H9 (cell line): ENCODE results near the gene FCAMR. TPM values are rescaled to one million over a fixed set of nuclear protein-coding genes. Genes with fewer than 3 reads are reported as not detected.

Experiments used
- DNase-seq: peaks from one replicate; pipeline ENCODE4 v3.0.0-alpha.2; 2017
- H2AFZ ChIP-seq: one replicate; pipeline ENCODE4 v1.6.1; 2013; ENCODE audit warnings: mild to moderate bottlenecking, low read length, control low read depth, moderate library complexity
- H2AK5ac ChIP-seq: 2 replicates; pipeline ENCODE4 v1.6.1; 2013; ENCODE audit warnings: low read length, control low read depth, mixed read lengths; ENCODE audit not compliant: insufficient read length
- H2BK120ac ChIP-seq: one replicate; pipeline ENCODE4 v1.6.1; 2013; ENCODE audit warnings: low read depth, mild to moderate bottlenecking, low read length, control low read depth, inconsistent platforms; ENCODE audit not compliant: poor library complexity, severe bottlenecking
- H2BK12ac ChIP-seq: 2 replicates; pipeline ENCODE4 v1.6.1; 2013; ENCODE audit warnings: low read length, control low read depth, mixed read lengths, low read depth; ENCODE audit not compliant: insufficient read length
- H2BK15ac ChIP-seq: 2 replicates; pipeline ENCODE4 v1.6.1; 2013; ENCODE audit warnings: low read depth, low read length, control low read depth
- H2BK20ac ChIP-seq: one replicate; pipeline ENCODE4 v1.6.1; 2013; ENCODE audit warnings: low read depth, mild to moderate bottlenecking, low read length, control low read depth, inconsistent platforms; ENCODE audit not compliant: poor library complexity, severe bottlenecking
- H2BK5ac ChIP-seq: 2 replicates; pipeline ENCODE4 v1.6.1; 2013; ENCODE audit warnings: low read length, control low read depth, mixed read lengths; ENCODE audit not compliant: insufficient read length
- H3K14ac ChIP-seq: 2 replicates; pipeline ENCODE4 v1.6.1; 2013; ENCODE audit warnings: low read length, control low read depth; ENCODE audit not compliant: insufficient read depth
- H3K18ac ChIP-seq: 2 replicates; pipeline ENCODE4 v1.6.1; 2013; ENCODE audit warnings: low read depth, mild to moderate bottlenecking, mixed read lengths, low read length, control low read depth; ENCODE audit not compliant: insufficient read length
- H3K23ac ChIP-seq: 2 replicates; pipeline ENCODE4 v1.6.1; 2013; ENCODE audit warnings: low read length, control low read depth, mixed read lengths, low read depth; ENCODE audit not compliant: insufficient read length
- H3K23me2 ChIP-seq: 2 replicates; pipeline ENCODE4 v1.6.1; 2013; ENCODE audit warnings: low read depth, mild to moderate bottlenecking, mixed read lengths, low read length, control low read depth; ENCODE audit not compliant: insufficient read length, poor library complexity, severe bottlenecking
- H3K27ac ChIP-seq: 2 replicates; pipeline ENCODE4 v1.5.1; 2013; ENCODE audit warnings: low read length, control low read depth, mixed read lengths, low read depth; ENCODE audit not compliant: insufficient read length
- H3K27me3 ChIP-seq: 2 replicates; pipeline ENCODE4 v1.6.1; 2013; ENCODE audit warnings: low read length, control low read depth, inconsistent platforms; ENCODE audit not compliant: insufficient read depth
- H3K4ac ChIP-seq: 2 replicates; pipeline ENCODE4 v1.6.1; 2013; ENCODE audit warnings: low read depth, mild to moderate bottlenecking, control low read depth, inconsistent platforms, low read length, moderate library complexity
- H3K4me1 ChIP-seq: 2 replicates; pipeline ENCODE4 v1.6.1; 2013; ENCODE audit warnings: low read length, control low read depth, inconsistent platforms; ENCODE audit not compliant: insufficient read depth
- H3K4me2 ChIP-seq: 2 replicates; pipeline ENCODE4 v1.6.1; 2013; ENCODE audit warnings: low read length, control low read depth, mixed read lengths; ENCODE audit not compliant: insufficient read length, insufficient read depth
- H3K56ac ChIP-seq: 2 replicates; pipeline ENCODE4 v1.6.1; 2013; ENCODE audit warnings: low read depth, mild to moderate bottlenecking, mixed read lengths, low read length, control low read depth; ENCODE audit not compliant: insufficient read length
- H3K79me1 ChIP-seq: 2 replicates; pipeline ENCODE4 v1.6.1; 2013; ENCODE audit warnings: low read depth, mild to moderate bottlenecking, moderate library complexity, low read length, control low read depth, inconsistent platforms; ENCODE audit not compliant: insufficient read depth, poor library complexity, severe bottlenecking
- H3K79me2 ChIP-seq: 2 replicates; pipeline ENCODE4 v1.6.1; 2013; ENCODE audit warnings: low read length, control low read depth, inconsistent platforms; ENCODE audit not compliant: insufficient read depth
- H3K9ac ChIP-seq: 2 replicates; pipeline ENCODE4 v1.6.1; 2013; ENCODE audit warnings: low read length, control low read depth, mixed read lengths; ENCODE audit not compliant: insufficient read length; ENCODE audit errors: extremely low read depth
- H3K9me3 ChIP-seq: one replicate; pipeline ENCODE4 v1.6.1; 2013; ENCODE audit warnings: low read depth, low read length, inconsistent platforms; ENCODE audit not compliant: control insufficient read depth
- H3T11ph ChIP-seq: one replicate; pipeline ENCODE4 v1.6.1; 2013; ENCODE audit warnings: mild to moderate bottlenecking, low read length, control low read depth, inconsistent platforms
- H4K20me1 ChIP-seq: one replicate; pipeline ENCODE4 v1.6.1; 2013; ENCODE audit not compliant: control insufficient read depth, insufficient read length, insufficient read depth
- H4K5ac ChIP-seq: 2 replicates; pipeline ENCODE4 v1.6.1; 2013; ENCODE audit warnings: low read depth, mild to moderate bottlenecking, mixed read lengths, low read length, control low read depth; ENCODE audit not compliant: insufficient read length
- H4K8ac ChIP-seq: replicated peaks from 2 replicates; pipeline ENCODE4 v1.6.1; 2013; ENCODE audit warnings: low read length, control low read depth, mixed read lengths, low read depth; ENCODE audit not compliant: insufficient read length
- H4K91ac ChIP-seq: 2 replicates; pipeline ENCODE4 v1.6.1; 2013; ENCODE audit warnings: low read depth, mild to moderate bottlenecking, moderate library complexity, mixed read lengths, low read length, control low read depth; ENCODE audit not compliant: insufficient read length
- H3K27ac Mint-ChIP-seq, 3 experiments: 2 replicates in 2 of 3; 3 replicates in 1 of 3; pipeline ENCODE4 v1.8.0; 2020 to 2021; ENCODE audit warnings: mixed read lengths in 3 of 3, mild to moderate bottlenecking in 1 of 3, moderate library complexity in 1 of 3
- H3K27me3 Mint-ChIP-seq: 2 replicates; pipeline ENCODE4 v1.8.0; 2021; ENCODE audit warnings: low read depth, mild to moderate bottlenecking, moderate library complexity, mixed read lengths
- H3K36me3 Mint-ChIP-seq, 3 experiments: 2 replicates in 2 of 3; 3 replicates in 1 of 3; pipeline ENCODE4 v1.8.0; 2020 to 2021; ENCODE audit warnings: low read depth in 3 of 3, mixed read lengths in 3 of 3; ENCODE audit not compliant: insufficient read depth in 1 of 3
- H3K4me1 Mint-ChIP-seq, 2 experiments: 2 replicates each; pipeline ENCODE4 v1.8.0; 2020; ENCODE audit warnings: mixed read lengths in 2 of 2
- H3K4me3 Mint-ChIP-seq, 2 experiments: 2 replicates in 1 of 2; 3 replicates in 1 of 2; pipeline ENCODE4 v1.8.0; 2020 to 2021; ENCODE audit warnings: mild to moderate bottlenecking in 2 of 2, mixed read lengths in 2 of 2, moderate library complexity in 1 of 2
- H3K9me3 Mint-ChIP-seq, 2 experiments: 2 replicates in 1 of 2; 3 replicates in 1 of 2; pipeline ENCODE4 v1.8.0; 2020; ENCODE audit warnings: mild to moderate bottlenecking in 2 of 2, mixed read lengths in 2 of 2, moderate library complexity in 1 of 2
- CTCF ChIP-seq: fragments of 200-600 bp; sonication (generic); conservative IDR thresholded peaks from 3 replicates; pipeline ENCODE4 v1.8.0; 2021; ENCODE audit warnings: antibody characterized with exemption, mild to moderate bottlenecking
- WGBS: extraction: QIAGEN DNeasy Blood & Tissue Kit; methylation state at CpG from one replicate; pipeline ENCODE4 v1.1.7; 2013; ENCODE audit warnings: missing lambda C conversion rate, low lambda C conversion rate, mixed read lengths; ENCODE audit not compliant: insufficient read length; ENCODE audit errors: extremely low coverage; 5-methylcytosine and 5-hydroxymethylcytosine counted together
- total RNA-seq: library from RNA; stranded (reverse); gene quantifications from 2 replicates; pipeline ENCODE4 v1.2.1, GENCODE V29; 2021

Gene FCAMR
- total RNA-seq, 1 experiment from 2014 or later: not detected

GRCh38 chr1:206923009-206923960 lies 47.0 kb downstream of the FCAMR start:
- Histone ChIP-seq H3K79me2 (no peaks in the 10 kb centered on the region), H4K8ac (peak overlapping the region; percentile 12), H4K5ac (no peak overlapping the region), H2BK15ac (no peak overlapping the region), H3K4me2 (no peak overlapping the region), H3K9me3 (no peaks in the 10 kb centered on the region), H2AFZ (no peak overlapping the region), H3K56ac (no peak overlapping the region), H4K20me1 (no peaks in the 10 kb centered on the region), H2AK5ac (no peak overlapping the region), H2BK5ac (no peak overlapping the region), H3K27ac (no peak overlapping the region), H3K23ac (no peak overlapping the region), H2BK120ac (no peak overlapping the region), H3K18ac (no peak overlapping the region), H3K23me2 (no peaks in the 10 kb centered on the region), H2BK12ac (no peak overlapping the region), H3K27me3 (no peaks in the 10 kb centered on the region), H2BK20ac (no peak overlapping the region), H3K4ac (no peak overlapping the region), H3K9ac (no peak overlapping the region), H3K79me1 (no peaks in the 10 kb centered on the region), H3K4me1 (no peaks in the 10 kb centered on the region), H3T11ph (no peak overlapping the region), H4K91ac (no peak overlapping the region), H3K14ac (no peak overlapping the region)
- no peak for TF ChIP-seq CTCF
- Mint-ChIP-seq H3K27me3 (peaks cover 7% of the 10 kb centered on the region), H3K9me3 (no peaks in the 10 kb centered on the region), H3K4me1 (no peaks in the 10 kb centered on the region), H3K4me3 (no peak overlapping the region), H3K27ac (no peak overlapping the region), H3K36me3 (no peaks in the 10 kb centered on the region)
- DNase-seq: no peak
- WGBS: 100% methylated on average over 4 of the region's 12 CpGs
